GM21360 (cell line): ENCODE results near the gene ADARB1.

Experiments
- ATAC-seq: cut with Tn5 transposase; IDR thresholded peaks from one replicate; pipeline ENCODE4 v1.9.1; 2021; ENCODE audit warnings: mild to moderate bottlenecking, moderate library complexity; ENCODE audit not compliant: unreplicated experiment

ADARB1 gene

DNA sequence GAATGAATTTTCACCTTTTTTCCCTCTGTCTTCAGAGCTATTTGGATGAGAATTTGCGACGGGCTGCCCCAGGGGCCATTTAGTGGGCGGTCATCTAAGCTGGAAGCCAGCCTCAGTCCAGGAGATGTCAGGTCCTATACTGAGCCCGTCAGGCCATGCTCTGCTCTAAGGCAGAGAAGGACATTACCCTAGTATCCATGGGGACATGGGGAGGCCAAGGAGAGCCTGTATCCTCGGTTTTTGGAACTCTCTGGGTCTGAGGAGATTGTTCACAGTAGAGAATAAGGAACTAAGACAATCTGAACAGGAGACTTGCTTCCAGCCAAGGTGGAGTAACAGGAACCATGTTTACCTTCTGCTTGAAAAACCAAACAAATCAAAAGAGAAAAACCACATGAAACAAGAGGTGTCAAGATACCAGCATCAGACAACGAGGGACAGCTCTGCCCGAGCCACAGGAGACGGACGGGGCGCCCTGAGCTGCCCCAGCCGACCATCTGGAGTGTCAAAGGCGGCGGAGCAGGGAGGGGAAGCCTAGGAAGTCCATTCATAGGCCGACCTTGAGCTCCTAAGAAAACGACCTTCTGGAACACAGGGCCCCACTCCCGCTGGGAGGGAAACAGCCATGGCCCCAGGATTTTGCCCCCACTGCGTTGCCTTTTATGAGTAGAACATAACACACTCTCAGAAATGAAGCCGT lies 20.0 kb upstream of the ADARB1 start:
- ATAC-seq: no peak

DNA sequence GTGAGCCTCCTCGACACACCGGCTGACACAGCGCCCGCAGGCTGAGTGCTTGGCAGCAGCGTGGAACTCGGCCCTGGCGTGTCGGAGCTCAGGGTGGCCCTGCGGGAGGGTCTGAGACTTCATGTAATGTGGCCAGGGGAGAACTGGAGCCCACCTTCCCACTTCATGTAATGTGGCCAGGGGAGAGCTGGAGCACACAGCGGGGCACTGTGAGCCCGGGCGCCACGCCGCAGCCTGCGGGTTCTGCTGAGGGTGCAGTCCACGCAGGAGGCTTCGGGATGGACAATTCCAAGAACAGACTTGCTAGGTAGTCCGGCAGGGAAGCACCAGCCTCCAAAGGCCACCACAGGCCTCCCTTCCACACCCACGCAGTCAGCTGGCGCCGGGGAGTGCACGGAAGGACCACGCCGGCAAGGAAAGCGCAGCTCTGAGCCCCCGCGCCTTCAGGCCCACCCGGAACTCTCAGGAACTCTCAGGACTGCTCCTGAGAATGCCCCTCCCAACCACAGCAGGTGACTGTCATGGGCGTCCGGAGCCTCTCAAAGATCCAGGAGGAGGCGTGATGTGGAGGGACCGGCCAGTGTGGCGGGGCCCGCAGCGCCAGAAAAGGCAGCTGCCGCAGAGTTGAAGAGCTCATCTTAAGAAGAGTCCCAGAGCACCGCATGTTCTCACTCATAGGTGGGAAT lies 19.3 kb upstream of the ADARB1 start:
- no peak for ATAC-seq

DNA sequence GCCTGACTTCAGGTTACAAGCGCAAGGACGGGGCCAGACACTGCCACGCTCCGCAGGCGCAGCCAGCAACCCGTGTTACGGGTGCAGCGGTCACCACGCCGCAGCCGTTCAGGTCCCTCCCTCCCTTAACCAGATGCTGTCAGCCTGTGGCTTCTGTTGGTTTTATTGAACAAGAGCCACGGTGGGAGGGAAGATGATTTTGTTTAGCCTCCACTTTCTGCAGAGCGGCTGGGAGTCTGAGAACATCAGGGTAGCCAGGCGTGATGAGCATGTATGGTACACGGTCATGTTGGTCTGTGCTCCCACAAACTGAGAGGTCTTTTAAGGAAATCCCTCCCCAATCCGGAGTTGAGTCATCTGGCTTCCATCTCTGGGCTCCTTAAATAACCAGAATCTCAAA lies 18.5 kb upstream of the ADARB1 start:
- no peak for ATAC-seq

GRCh38 chr21:45056296-45056904 lies 18.0 kb upstream of the ADARB1 start:
- no peak for ATAC-seq

GRCh38 chr21:45056917-45057560 lies 17.3 kb upstream of the ADARB1 start:
- no peak for ATAC-seq

DNA sequence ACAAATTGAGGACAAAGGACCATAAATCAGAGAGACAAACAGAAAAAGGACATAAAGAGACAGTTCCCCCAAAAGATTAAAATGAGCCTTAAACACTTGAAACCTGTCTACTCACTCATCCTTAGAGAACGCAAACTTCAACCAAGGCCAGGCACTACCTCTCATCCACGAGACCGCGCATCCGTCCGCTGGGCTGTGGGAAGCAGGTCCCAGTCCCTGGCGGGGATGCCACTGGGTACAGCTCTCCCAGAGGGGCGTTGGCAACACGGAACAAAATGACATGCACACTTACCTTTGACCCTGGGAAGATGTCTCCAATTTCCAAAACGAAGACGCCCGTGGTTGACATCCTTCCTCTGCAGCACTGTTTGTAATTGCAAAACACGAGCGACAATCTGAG lies 16.5 kb upstream of the ADARB1 start:
- no peak for ATAC-seq

DNA sequence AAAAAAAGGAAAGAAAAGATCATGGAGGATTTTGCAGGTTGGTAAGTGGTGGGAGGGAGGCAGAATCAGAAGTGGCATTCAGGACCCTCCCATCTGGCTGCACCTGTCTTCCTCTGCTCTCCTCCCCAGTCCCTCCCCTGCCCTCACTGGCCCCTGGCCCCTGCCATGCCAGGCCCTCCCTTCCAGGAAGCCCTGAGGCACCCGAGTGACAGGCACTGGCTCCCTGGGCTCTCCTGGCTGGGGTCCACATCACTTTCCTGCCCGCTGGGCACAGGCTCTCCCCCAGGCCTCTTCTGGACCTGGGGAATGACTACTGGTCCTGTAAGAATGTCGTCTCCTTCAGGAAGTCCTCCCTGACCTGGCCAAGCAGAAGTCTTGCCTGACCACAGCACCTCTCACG lies 15.3 kb upstream of the ADARB1 start:
- ATAC-seq: no peak

GRCh38 chr21:45060089-45060488 lies 14.3 kb upstream of the ADARB1 start:
- no peak for ATAC-seq

- no peak for ATAC-seq
Observed at GRCh38 chr21:45060675-45061311, 13.6 kb upstream of the ADARB1 start.

- no peak for ATAC-seq
Observed at GRCh38 chr21:45064091-45064490, 10.3 kb upstream of the ADARB1 start.

DNA sequence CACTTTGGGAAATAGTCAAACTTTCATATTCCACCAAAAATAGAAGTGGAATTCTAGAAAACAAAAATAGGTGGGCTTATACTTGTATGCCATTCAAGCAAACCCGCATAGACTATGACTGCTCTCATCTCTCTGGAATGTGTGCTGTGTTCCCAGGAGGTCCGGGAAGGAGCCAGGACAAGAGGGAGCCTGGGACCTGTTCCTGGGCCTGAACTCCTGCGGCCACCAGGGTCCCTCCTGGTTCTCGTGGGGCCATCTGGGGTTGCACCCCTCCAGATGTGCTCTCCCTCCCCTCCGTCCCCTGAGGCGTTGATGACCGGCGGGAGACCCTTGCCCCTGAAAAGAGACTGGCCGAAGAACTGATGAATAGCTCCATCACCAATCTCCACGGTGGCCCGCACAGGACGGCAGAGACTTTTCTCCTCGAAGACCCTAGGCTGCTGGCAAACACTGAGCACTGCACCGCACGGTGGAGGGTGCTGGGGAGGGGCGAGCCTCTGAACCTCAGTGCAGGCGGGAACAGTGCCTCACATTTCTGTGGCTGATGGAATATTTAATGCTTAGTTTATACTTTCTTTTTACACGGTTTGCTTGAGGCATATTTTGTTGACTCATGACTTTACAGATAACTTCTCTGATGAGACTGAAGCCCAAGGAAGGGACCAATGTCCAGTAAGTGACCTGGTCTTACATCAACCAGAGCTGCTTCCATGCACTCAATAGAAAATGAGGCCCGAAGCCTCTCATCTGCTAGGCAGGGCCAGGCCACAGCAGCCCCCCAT lies 9.6 kb upstream of the ADARB1 start:
- ATAC-seq: no peak

GRCh38 chr21:45067462-45068285 lies 6.7 kb upstream of the ADARB1 start:
- ATAC-seq: no peak

DNA sequence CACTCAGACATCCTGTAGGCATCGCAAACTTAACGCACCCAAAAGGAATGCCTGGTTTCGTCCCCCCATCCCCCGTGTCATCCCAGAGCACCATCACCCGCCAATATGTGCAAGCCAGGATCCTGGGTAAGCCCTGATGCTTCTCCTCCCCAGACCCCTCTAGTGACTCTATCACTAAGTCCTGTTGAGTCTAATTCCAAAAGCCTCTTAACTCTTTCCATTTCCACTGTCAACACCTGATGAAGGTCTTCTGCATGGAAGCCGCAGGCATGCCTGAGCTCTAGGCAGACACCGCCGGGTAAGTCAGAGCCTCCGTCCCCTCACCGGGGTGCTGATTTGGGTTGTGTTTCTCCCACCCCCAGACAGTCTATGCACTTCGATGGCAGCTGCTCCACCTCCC lies 5.3 kb upstream of the ADARB1 start:
- no peak for ATAC-seq

DNA sequence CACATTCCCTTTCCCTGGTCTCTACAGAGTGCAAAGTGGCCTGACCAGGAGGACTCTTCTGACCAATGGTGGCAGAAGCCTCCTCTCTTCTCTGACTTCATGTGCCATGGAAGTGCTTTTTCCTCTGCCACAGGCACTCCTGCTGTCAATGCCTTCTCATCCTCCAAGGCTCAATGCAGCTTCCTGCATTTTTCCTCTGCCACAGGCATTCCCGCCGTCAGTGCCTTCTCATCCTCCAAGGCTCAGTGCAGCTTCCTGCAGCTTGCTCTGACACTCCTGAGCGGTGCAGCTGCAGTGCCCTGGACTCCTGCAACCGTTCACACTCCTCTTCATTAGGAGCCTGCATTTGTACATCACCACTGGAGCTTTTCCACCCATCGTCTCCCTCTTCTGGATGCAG lies 4.7 kb upstream of the ADARB1 start:
- ATAC-seq: no peak

DNA sequence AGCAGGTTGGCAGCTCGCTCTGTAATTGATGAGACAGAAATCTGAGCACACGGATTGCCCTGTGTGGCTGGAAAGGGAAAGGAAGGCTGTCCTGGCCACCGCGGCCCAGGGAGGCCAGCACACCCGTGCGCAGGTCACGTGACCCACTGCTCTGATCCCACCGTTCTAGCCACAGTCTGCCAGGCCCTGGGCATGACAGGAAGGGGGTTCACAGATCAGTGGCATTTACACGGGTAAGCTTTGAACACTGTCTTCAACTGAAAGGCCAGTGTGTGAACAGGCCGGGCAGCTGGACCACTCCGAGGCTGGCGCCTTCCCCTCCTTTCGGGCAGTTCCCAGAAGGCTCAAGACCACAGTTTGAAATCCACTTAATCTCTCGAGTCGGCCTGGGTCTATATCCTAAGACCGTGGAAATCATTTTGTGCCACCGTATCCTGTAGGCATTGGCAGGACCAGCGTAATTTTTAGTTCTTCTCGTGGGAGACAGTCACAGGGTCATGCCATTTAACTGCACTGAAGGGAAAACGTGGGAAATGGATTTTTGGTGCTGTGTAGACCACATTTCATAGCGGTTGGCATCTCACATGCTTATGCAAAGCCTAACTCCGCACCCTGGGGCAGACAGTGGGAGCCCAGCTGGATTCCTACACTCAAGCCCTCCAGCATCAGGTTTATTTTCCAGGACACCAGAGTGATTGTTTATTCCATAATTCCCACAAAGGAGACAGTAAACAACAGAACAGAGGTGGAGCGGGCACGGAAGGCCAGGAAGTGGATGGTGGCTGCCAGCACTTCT lies 3.1 kb upstream of the ADARB1 start:
- no peak for ATAC-seq

GRCh38 chr21:45071874-45072737 lies 2.3 kb upstream of the ADARB1 start:
- no peak for ATAC-seq

DNA sequence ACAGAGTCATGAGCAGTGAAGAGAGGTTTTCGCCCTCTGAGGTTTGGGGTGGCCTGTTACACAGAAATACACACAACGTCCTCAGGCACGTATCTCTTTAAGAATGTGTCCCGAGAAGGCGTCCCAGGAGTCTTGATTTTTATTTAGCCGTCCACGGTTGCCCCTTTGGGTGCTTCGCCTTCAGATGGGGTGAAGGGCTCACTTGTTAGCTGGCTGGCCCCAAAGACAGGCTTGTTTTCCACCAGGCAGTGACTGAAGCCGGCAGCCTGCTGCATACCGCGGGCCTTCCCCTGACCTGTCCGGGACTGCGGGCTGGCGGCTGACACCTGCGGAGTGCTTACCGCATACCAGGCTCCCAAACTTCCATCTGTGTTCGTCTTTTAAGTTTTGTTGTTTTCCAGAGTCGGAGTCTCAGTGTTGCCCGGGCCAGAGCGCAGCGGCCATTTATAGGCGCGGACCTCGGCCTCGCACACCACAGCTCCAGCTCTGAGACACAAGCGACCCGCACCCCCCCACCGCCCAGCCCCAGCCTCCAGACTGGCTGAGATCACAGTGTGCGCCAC lies 1.6 kb upstream of the ADARB1 start:
- no peak for ATAC-seq
